T-helper 2 cell (primary cell): ENCODE results near the gene PPP1R14C.
"Not testable (repeated sequence)": the region's sequence is repeated elsewhere in the genome, so short reads cannot be mapped to it uniquely, and the experiment has no call there.

Experiments used
- DNase-seq, 5 experiments: peaks; one replicate each; pipeline versions ENCODE4 v3.0.0 to v3.0.0-alpha.2; 2012 to 2022
- total RNA-seq, 2 donors: gene quantifications; one replicate each; lab custom pipeline; 2026; lab: John Stamatoyannopoulos, UW

Gene PPP1R14C, protein sequence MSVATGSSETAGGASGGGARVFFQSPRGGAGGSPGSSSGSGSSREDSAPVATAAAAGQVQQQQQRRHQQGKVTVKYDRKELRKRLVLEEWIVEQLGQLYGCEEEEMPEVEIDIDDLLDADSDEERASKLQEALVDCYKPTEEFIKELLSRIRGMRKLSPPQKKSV
- total RNA-seq: 0 to 1.1 reads per million in 2 donors

DNA sequence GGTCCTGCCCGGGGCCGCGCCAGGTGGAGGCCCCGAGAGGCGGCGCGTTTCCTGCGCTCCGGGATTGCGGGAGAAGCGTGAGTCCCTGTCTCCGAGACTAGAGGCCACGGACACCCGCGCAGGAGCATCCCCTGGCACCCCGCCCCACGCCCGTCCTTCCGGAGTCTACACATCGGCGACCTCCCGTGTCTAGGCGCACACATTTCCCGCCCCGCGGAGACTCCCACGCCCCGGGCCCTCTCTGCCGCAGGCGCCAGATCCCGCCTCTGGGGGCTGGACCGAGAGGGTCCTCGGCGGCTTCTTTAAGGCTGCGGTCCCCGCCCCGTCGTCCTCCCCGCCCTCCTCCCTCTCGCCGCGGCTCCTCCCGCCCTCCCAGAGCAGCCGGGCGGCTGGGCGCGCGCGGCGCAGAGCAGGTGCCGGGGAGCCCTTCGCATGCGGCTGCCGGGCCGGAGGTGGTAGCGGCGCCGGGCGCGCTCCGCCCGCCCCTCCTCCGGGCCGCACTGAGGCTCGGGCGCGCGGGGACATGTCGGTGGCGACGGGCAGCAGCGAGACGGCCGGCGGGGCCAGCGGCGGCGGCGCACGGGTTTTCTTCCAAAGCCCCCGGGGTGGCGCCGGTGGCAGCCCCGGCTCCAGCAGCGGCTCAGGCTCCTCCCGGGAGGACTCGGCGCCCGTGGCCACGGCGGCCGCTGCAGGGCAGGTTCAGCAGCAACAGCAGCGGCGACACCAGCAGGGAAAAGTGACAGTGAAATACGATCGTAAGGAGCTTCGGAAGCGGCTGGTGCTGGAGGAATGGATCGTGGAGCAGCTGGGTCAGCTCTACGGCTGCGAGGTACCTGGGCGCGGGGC lies at the start of gene PPP1R14C:
TSS of gene PPP1R14C (plus strand) at position 375 of the 846 bp plus-strand sequence. CDS start at position 524, 149 bp downstream.
- DNase-seq: peak in 1 of 5 experiments; percentile 46

GRCh38 chr6:150093397-150093796 lies 49.4 kb upstream of the PPP1R14C start:
- no peak for DNase-seq

- no peak for DNase-seq
Measured at GRCh38 chr6:150098155-150098554, 44.7 kb upstream of the PPP1R14C start.

DNA sequence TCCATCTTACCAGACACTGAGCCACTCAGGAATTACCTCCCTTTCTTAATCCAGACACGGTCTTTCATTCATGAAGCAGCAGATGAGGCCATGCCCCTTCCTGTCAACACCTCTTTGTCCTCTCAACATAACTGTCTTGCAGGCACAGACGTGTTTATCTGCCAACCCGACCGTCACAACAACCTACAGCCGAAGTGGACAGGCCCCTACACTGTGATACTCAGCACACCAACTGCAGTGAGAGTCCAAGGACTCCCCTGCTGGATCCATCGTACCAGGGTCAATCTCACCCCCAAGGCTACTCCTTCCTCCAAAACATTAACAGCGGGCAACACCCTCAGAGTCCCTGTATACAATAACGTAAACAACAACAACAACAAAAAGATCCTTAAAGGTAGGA lies 43.3 kb upstream of the PPP1R14C start:
- no peak for DNase-seq

DNA sequence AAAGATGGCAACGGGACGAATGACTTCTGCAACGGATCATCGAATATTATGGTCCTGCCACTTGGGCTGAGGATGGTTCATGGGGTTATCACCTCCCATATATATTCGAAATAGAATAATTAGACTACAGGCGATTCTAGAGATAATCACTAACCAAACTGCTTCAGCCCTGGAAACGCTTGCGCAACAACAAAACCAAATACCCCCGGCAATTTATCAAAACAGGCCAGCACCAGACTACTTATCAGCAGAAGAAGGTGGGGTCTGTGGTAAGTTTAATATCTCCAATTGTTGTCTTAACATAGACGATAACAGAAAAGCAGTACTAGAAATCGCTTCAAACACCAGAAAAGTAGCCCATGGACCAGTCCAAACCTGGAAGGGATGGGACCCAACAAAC lies 42.9 kb upstream of the PPP1R14C start:
- no peak for DNase-seq

DNA sequence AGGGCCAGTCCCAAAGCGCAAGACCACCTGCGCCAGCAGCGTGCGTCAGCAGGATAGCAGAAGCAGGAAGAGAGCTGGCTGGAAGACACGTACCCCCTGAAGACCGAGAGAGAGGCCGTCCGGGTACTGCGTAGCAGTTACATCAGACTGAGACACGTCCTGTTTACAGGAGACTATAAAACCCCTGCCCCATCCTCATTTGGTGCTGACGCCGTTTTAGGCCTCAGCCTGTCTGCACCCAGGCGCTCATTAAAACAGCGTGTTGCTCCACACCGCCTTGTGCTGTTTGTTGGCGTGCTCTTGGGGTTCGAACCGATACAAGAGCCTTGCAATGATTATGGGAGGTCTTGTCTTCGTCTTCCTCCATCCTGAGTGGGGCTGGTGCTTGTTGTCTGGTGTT lies 42.1 kb upstream of the PPP1R14C start:
- DNase-seq: no peak

DNA sequence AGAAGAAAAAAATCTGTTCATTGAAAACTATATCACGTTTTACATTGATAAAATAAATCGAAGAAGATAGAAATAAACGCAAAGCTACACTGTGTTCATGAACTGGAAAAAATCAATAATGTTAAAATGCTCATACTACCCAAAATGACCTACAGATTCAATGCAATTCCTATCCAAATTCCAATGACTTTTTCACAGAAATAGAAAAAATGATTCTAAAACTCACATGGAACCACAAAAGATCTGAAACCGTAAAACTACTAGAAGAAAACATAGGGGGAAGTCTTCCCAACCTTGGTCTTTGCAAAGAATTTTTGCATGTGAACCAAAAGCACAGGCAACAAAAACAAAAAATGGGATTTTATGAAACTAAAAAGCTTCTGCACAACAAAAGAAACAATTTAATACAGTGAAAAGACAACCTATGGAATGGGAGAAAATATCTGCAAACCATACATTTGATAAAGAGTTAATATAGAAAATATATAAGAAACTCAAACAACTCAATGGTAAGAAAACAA lies 40.0 kb upstream of the PPP1R14C start:
- no peak for DNase-seq

- DNase-seq: no peak
Measured at GRCh38 chr6:150112233-150112632, 30.6 kb upstream of the PPP1R14C start.

DNA sequence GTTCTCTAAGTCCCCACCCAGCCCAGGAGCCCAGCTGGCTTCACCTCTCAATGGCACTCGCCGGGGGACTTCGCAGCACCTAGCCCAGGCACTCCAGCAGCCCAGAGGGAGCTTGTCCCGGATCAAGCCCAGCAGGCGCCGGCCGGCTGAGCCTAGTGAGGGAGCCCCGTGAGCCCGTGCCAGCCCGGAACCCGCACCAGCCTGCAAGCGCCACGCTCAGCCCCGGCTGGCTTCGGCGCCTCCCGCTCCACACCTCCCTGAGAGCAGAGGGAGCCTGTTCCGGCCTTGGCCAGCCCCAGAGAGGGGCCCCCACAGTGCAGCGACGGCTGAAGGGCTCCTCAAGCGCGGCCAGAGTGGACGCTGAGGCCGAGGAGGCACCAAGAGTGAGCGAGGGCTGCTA lies 27.1 kb upstream of the PPP1R14C start:
- no peak for DNase-seq

DNA sequence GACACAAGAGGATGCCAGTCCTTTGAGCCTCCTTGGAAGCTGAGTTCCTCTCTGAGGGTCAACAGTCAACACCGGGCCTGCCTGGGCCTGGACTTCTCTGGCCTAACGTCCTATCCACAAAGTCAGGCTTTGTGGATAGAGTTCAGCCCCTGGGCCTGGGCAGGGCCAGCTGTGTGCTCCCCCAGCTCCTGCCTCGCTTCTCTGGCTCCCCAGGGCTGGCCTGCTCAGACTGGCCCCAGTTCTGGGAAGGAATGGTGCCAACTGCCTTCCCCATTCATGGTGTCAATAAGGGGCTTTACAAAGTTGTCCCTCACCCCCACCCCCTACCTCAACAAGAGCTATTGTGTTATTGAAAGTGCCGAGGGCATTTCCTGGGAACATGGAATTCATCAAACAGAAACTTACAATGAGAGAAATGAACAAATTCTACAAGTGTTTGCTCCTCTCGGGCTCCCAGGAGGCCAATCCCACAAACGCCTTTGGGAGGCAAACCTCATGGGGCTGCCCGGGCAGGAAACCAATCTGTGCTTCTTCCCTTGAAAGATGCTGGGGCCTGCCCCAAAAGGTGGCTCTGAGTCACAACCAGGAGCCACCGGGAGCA lies 26.5 kb upstream of the PPP1R14C start:
- no peak for DNase-seq

GRCh38 chr6:150118203-150118602 lies 24.6 kb upstream of the PPP1R14C start:
- DNase-seq: no peak

DNA sequence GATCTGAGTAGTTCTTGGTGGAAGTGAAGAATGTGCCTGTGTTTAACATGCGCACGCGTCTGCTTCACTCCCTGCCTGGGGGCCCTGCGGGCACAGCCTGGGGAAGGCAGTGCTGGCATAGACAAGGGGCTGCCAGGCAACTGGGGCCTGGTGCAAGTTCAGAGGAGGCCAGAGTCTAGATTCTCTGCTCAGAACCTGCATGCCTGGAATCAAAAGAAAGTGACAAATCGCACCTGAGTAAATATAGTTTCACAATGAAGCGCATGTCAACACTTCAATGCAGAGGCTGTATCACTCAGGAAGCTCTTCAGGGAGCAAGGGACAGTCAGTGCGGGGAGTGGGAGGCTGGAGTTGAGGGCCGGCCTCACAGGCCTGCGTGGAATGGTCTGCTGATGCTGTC lies 24.2 kb upstream of the PPP1R14C start:
- DNase-seq: no peak

DNA sequence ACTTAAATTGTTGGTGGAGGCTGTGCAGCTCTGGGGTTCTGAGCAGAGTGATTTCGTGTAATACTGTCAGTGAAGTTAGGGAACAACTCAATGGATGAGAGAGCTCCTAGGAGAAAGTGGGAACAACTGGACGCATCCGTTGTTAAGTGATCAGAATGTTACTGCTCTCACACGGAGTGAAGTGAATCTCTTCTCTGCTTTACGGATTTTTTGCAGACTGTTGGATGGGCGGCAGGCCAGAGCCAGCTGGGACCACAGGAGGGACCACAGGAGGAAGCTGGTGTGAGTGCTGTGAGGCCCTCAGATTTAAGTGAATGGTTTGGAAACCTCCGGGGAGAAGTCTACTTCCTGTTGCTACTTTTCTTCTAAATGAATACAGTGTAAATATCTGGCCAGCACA lies 23.7 kb upstream of the PPP1R14C start:
- no peak for DNase-seq

DNA sequence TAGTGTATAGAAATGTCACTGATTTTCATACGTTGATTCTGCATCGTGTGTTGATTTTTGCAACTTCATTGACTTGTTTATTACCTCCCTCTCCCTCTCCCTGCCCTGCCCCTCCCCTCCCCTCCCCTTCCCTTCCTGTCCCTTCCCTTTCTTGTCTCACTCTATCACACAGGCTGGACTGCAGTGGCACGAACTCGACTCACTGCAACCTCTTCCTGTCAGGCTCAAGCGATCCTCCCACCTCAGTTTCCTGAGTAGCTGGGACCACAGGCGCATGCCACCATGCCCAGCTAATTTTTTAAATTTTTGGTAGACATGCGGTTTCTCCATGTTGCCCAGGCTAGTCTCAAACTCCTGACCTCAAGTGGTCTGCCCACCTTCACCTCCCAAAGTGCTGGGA lies 19.2 kb upstream of the PPP1R14C start:
- DNase-seq: no peak

- no peak for DNase-seq
Measured at GRCh38 chr6:150124235-150124634, 18.6 kb upstream of the PPP1R14C start.

GRCh38 chr6:150126641-150127291 lies 16.1 kb upstream of the PPP1R14C start:
- DNase-seq: no peak

DNA sequence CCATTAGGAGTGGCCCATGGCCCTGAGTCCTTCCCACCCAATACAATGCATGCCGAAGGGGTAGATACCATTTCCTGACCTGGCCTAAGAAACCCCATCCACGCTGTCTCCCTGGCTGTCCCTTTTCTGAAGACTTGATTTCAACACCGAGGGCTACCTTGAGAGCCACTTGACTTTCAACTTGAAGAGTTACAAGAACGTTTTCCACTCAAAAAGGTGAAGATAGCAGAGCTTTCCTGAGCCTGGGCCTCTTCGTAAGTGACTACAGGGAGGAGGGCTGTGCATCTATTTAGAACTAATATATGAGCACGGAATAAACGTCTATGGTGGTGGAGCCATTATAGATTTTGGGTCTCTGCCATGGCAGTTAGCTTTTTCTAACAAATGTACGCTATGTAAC lies 14.4 kb upstream of the PPP1R14C start:
- no peak for DNase-seq

- no peak for DNase-seq
Measured at GRCh38 chr6:150129616-150130505, 13.0 kb upstream of the PPP1R14C start.

DNA sequence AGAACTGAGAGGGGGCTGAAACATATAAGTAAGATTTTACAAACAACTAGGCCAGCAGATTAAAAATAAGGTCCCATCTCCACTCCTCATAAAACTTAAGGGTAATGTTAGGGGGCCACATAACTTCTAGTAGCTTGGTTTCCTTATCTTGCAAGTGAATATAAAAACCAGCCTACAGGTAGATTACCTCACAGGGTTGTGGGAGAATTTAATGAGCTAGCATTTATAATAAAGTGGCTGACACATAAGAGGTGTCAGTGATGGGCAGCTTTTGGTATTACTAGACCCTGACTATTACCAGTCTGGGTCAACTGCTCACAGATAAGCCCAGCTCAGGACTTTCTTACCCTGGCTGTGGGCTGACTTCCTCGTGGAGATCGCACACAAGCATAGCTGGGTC lies 9.2 kb upstream of the PPP1R14C start:
- no peak for DNase-seq

DNA sequence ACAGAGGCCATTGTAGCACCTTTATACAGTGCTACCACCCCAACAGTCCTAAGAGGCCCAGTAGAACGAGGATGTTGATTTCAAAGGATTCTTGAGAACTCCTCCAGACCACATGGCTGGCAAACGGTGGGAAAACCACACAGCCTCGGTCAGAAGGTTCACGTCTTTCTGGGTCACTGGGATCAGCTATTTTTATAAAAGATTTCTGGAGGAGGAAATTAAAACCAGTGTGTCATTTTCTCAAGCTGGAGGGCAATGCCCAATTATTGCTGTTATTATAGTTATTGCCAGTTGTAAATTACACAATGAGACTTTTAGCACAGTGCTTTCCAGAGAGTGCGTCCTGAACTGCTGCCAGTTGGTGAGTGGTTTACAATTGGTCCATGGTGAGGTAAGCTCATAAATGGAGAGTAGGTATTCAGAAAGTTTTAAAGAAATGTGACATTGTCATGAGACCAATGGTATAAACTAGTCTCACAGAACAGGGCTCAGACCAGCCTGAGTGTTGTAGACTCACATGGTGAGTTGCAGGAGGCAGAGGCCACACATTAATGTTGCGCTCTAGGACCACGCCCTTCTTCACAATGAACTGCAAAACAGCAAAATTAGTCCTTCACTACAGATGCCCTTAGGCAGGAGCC lies 8.4 kb upstream of the PPP1R14C start:
- no peak for DNase-seq

GRCh38 chr6:150137711-150138110 lies 5.1 kb upstream of the PPP1R14C start:
- not testable (repeated sequence) for DNase-seq

GRCh38 chr6:150138638-150139037 lies 4.2 kb upstream of the PPP1R14C start:
- no peak for DNase-seq
